GM12872 (cell line): Measurements from ENCODE around the gene SAP30.
A peak's percentile ranks its signal among the peaks of the same experiment; 100 is the strongest.

ENCODE experiments used
- TF ChIP-seq, protein P1 (sequence below): IDR thresholded peaks from 3 replicates; pipeline ENCODE4 v1.5.1; 2011; ENCODE audit warnings: low read depth, mild to moderate bottlenecking, low read length, moderate library complexity; ENCODE audit not compliant: insufficient read depth

Gene SAP30

GRCh38 chr4:173417833-173418232 is 47.1 kb downstream of the SAP30 start:
- TF ChIP-seq, protein P1, sequence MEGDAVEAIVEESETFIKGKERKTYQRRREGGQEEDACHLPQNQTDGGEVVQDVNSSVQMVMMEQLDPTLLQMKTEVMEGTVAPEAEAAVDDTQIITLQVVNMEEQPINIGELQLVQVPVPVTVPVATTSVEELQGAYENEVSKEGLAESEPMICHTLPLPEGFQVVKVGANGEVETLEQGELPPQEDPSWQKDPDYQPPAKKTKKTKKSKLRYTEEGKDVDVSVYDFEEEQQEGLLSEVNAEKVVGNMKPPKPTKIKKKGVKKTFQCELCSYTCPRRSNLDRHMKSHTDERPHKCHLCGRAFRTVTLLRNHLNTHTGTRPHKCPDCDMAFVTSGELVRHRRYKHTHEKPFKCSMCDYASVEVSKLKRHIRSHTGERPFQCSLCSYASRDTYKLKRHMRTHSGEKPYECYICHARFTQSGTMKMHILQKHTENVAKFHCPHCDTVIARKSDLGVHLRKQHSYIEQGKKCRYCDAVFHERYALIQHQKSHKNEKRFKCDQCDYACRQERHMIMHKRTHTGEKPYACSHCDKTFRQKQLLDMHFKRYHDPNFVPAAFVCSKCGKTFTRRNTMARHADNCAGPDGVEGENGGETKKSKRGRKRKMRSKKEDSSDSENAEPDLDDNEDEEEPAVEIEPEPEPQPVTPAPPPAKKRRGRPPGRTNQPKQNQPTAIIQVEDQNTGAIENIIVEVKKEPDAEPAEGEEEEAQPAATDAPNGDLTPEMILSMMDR, result no peak

DNA sequence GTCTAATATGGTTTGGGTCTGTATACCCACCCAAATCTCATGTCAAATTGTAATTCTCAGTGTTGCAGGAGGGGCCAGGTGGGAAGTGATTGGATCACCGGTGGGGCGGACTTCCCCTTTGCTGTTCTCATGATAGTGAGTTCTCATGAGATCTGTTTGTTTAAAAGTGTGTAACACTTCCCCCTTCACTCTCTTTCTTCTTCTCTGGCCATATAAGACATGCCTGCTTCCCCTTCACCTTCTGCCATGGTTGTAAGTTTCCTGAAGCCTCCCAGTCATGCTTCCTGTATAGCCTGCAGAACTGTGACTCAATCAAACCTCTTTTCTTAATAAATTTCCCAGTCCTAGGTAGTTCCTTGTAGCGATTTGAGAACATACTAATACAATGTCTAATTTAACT is 47.9 kb downstream of the SAP30 start:
- TF ChIP-seq, protein P1, result no peak

DNA sequence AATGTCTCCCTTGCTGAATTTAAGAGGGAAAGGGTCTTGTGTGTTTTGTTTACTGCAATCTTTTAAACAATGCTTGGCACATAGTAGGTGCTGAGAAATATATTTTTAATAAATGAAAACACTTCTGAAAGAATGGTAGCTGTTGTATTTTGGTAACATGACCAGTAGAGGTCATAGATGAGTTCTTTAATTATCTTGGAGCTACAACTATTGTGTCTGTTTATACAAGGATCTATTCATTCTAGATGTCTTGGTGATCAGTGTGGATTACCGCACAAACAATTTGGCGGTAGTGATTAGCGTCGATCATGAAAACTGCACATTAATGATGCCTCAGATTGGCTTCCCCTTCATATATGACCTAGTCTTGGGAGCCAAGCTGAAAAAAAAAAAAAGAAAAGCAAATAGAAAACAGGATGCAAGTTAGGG is 49.6 kb downstream of the SAP30 start:
- TF ChIP-seq, protein P1, result peak; percentile 34; the same call in 1 of the 3 replicates

DNA sequence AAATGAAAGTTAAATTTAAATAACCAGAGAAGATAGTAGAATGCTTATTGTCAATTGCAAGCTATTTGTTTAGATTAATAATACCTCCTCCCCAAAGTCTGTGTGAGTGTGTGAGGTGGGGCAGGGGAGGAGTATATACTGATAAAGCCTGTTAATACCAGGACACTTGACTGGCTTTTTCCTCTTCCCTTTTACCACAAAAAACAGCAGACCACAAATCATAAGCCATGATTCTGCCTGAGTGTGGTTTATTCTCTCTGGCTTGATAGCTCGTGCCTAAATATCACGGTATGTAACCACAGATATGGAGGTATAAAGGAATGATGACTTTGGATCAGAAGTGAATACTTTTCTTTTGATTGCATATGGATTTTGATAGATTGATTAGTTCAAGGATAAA is 50.0 kb downstream of the SAP30 start:
- TF ChIP-seq, protein P1, result no peak

DNA sequence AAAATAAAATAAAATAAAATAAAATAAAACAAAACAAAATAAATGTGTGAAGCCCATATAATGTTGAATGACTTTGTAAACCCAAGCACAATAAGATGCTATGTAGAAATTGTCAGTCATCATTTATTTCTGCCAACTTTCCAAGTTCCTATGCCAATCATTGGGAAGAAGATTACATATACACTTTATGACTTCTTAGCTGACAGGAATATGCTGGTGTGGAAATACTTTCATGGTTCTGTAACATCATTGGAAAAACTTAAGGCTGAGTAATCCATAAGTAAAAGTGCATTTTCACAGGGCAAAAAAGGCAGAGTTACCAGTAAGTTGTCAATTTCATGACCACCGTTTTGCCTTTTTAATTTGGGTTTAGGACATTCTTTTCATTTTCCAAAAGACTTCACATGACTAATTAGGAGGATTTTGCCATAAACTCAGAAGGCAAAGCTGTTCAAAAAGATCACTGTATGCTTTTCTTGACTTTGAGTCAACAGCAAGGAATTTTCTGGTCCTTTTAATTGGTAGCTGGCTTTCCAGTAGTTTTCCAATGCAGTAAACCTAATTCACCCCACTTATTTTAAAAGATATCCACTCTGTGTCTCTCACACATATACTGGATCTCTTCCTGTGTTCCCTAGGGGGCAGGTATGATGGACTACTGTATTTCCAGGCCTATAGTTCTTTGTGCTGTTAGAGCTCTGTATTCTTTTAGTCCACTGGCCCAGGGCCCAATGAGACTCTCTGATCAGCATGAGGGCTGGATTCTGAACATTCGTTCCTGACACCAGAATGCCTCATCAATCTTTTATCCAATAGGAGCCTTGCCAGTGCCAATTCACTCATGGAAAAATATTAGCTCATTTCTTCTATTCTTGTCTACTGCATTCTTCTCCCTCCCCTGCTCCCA is 54.4 kb downstream of the SAP30 start:
- TF ChIP-seq, protein P1, result no peak

DNA sequence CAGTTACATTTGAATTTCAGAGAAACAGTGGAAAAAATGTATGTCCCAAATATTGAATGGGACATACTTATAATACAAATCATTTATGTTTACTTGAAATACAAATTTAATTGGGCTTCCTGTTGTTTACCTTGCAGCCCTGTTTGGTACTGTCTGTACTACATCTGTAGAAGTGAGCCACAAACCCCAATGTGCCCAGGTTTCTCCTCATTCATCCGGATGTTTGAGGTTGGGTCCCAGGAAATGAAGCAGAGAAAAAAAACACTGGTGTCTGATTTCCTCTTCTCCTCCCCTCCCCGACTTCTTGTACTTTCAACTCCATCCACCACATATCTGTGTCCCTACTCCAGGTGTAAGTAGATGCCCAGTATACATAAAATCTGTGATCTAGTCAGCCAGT is 55.3 kb downstream of the SAP30 start:
- TF ChIP-seq, protein P1, result no peak
